ENCODE measurements around the gene SLC7A7. TPM values are rescaled to one million over a fixed set of nuclear protein-coding genes. Genes with fewer than 3 reads are reported as not detected.

The SLC7A7 gene
- total and polyA plus RNA-seq, 9 of the 15 experiments (the other 6 are each of a cell fraction or from before 2014, with no cell fraction given), result 0.07 to 0.68 (median 0.41) TPM

DNA sequence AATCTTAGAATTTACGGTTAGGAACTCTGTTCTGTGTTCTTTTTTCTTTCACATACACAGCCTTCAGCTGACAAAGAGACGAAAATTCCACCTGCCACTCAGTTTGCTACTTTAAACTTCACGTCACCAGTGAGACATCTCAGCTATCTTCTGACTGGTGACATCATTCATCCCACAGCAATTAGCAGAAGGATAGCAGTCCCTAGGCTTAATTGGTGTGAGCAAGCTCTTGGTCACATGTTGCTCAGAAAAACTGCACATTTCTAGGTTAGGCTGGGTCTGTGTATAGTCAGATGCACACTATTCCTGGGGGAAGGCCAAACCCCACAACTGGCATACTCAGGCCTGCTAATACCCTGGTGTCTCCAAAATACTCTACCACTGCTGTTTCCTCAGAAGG, 23.9 kb downstream of the SLC7A7 start:
- Histone ChIP-seq H4K20me1 (replicated peaks; ENCODE audit: control insufficient read depth, insufficient read depth, low read length) (no peaks in the 10 kb centered on the region), H3K9me1 (ENCODE audit: control insufficient read depth, insufficient read depth, low read length) (no peaks in the 10 kb centered on the region), H3K4me2 (ENCODE audit: insufficient read depth, low read length) (no peak overlapping the region; the same call in 1 of the 2 replicates), H3K4me3 (no peak overlapping the region), H3K9ac (ENCODE audit: insufficient read depth in 1 of 2, low read depth in 2 of 2, low read length in 2 of 2) (no peak overlapping the region), H2AFZ (ENCODE audit: low read depth, low read length) (peak overlapping the region; percentile 5; the same call in 1 of the 2 replicates), H3K4me1 (replicated peaks in 1 of 2; ENCODE audit: control insufficient read depth in 2 of 2, insufficient read depth in 2 of 2, low read length in 2 of 2) (peaks cover 7 to 8% of the 10 kb centered on the region in 2 experiments; a peak in 3 of 5 replicates), H3K36me3 (ENCODE audit: control insufficient read depth, insufficient read depth, low read length) (no peaks in the 10 kb centered on the region), H3K27me3 (ENCODE audit: control insufficient read depth in 2 of 2, insufficient read depth in 2 of 2, low read length in 2 of 2) (no peaks in the 10 kb centered on the region), H3K27ac (ENCODE audit: extremely low read depth, low read depth, low read length) (no peak overlapping the region), H3K9me3 (replicated peaks; ENCODE audit: control insufficient read depth, insufficient read depth, low read depth, low read length) (no peaks in the 10 kb centered on the region), H3K79me2 (ENCODE audit: control insufficient read depth, insufficient read depth, low read length) (no peaks in the 10 kb centered on the region)
- DNase-seq (ENCODE audit: extremely low read depth in 1 of 4, low spot score in 3 of 4) (peak in 1 of 4 experiments; percentile 51), FAIRE-seq (peak; percentile 44), ATAC-seq (peak; percentile 77)
- ChIA-PET POLR2A (interaction anchor here (1.2 to 1.8 kb wide), 2 partner anchors 11 to 25 kb away, joined by 5 read pairs; partner anchors contain the start of gene OXA1L), CTCF (ENCODE audit: low intra/inter-chr PET ratio) (no interaction called here)
- intact Hi-C loops (cut with micrococcal nuclease), result no loop called here
- no TSS peak for BruUV-seq (replicated peaks)
- 9% methylated on average over 3 of the region's 3 CpGs for WGBS (ENCODE audit: insufficient coverage, low coverage, missing lambda C conversion rate)
- in situ Hi-C loops (cut with MboI), result no loop called here
- peak; percentile 25; the same call in 1 of the 2 replicates for TF ChIP-seq ARID1B (IDR thresholded peaks at IDR 0.05)
- no peak for TF ChIP-seq U2AF2 (optimal IDR thresholded peaks at IDR 0.05; ENCODE audit: low read depth, low read length)
- no peak for TF ChIP-seq NONO (IDR thresholded peaks at IDR 0.05; ENCODE audit: low read depth in 2 of 2, low read length in 1 of 2)
- 0 out of 2 replicates have a peak, but pooled peaks have one; percentile 8 for TF ChIP-seq EP300 (IDR thresholded peaks at IDR 0.05; ENCODE audit: low read length)
- no peak for TF ChIP-seq ZNF695 (CRISPR knock-in tag; IDR thresholded peaks at IDR 0.05)
- peak; percentile 49; the same call in 1 of the 2 replicates for TF ChIP-seq CTBP1 (IDR thresholded peaks at IDR 0.05; ENCODE audit: borderline replicate concordance)
- no peak for TF ChIP-seq BDP1 (IDR thresholded peaks at IDR 0.05; ENCODE audit: insufficient read depth, insufficient read length)
- TF ChIP-seq KLF16 (IDR thresholded peaks at IDR 0.05), result no peak
- no peak for TF ChIP-seq E2F8 (IDR thresholded peaks at IDR 0.05; ENCODE audit: low read depth, partially characterized antibody)
- TF ChIP-seq ATF7 (IDR thresholded peaks at IDR 0.05), result peak; percentile 93
- TF ChIP-seq ZFX (CRISPR knock-in tag; IDR thresholded peaks at IDR 0.05), result no peak
- TF ChIP-seq ZNF121 (CRISPR knock-in tag; conservative IDR thresholded peaks at IDR 0.05), result no peak
- no peak for TF ChIP-seq HDGF (IDR thresholded peaks at IDR 0.05)
- no peak for TF ChIP-seq BCOR (IDR thresholded peaks at IDR 0.05)
- TF ChIP-seq ZNF740 (CRISPR knock-in tag; IDR thresholded peaks at IDR 0.05), result no peak
- no peak for TF ChIP-seq ZNF740 (tag; IDR thresholded peaks at IDR 0.05)
- no peak for TF ChIP-seq CTCFL (IDR thresholded peaks at IDR 0.05; ENCODE audit: borderline replicate concordance, insufficient read depth, low read depth, low read length, poor library complexity, severe bottlenecking)
